Measurements from ENCODE around the gene ADH7.
"Not testable (repeated sequence)": the region's sequence is repeated elsewhere in the genome, so short reads cannot be mapped to it uniquely, and the experiment has no call there.

ADH7 gene

DNA sequence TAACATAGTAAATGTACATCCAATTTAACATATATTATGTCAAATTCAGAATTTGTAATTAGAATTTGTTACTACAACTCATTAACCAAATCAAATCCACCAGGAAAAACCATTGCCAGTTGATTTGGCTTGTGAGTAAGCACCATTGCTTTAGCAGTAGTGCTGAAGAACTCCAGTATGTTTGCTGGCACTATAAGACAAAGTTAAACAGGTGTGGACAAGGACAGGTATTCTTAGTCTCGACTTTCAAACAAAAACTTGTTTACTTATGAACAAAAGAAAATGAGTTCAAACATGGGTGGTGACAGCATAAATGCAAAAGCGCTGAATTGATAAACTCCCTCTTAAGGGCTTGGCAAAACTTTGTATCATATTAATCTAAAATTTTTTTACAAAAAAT, 1.3 kb upstream of the ADH7 start:
- in situ Hi-C loops (cut with HindIII; ENCODE audit: low sequenced_read_pairs), result no loop called here
- TF ChIP-seq, protein P1, sequence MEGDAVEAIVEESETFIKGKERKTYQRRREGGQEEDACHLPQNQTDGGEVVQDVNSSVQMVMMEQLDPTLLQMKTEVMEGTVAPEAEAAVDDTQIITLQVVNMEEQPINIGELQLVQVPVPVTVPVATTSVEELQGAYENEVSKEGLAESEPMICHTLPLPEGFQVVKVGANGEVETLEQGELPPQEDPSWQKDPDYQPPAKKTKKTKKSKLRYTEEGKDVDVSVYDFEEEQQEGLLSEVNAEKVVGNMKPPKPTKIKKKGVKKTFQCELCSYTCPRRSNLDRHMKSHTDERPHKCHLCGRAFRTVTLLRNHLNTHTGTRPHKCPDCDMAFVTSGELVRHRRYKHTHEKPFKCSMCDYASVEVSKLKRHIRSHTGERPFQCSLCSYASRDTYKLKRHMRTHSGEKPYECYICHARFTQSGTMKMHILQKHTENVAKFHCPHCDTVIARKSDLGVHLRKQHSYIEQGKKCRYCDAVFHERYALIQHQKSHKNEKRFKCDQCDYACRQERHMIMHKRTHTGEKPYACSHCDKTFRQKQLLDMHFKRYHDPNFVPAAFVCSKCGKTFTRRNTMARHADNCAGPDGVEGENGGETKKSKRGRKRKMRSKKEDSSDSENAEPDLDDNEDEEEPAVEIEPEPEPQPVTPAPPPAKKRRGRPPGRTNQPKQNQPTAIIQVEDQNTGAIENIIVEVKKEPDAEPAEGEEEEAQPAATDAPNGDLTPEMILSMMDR (IDR thresholded peaks at IDR 0.05; ENCODE audit: low read depth, low read length), result no peak
- DNase-seq (ENCODE audit: low read depth, low spot score), result no peak
- H3K4me3 ChIP-seq (ENCODE audit: low read depth, low read length), result no peak overlapping the region

DNA sequence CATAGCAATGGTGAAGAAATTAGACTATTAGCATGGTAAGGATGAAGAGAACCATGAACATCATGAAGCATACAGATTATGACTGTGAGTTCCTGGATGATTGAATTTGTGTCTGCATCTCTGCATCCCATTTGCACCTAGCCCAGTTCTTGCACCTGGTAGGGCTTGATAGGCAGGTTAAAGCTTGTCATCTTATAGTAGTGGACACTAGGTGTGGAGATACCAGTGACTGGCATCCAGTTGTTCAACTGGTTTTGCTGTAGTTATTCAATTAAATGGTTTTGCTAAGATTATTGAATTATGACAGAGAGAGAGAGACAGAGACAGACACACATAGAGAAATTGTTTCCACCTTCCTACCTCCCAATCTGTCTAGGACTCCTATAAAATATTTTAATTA, 5.0 kb downstream of the ADH7 start:
- no peak overlapping the region for H3K4me3 ChIP-seq (ENCODE audit: low read depth, low read length)
- DNase-seq (ENCODE audit: low read depth, low spot score), result no peak
- TF ChIP-seq, protein P1 (IDR thresholded peaks at IDR 0.05; ENCODE audit: low read depth, low read length), result no peak
- in situ Hi-C loops (cut with HindIII; ENCODE audit: low sequenced_read_pairs), result no loop called here

DNA sequence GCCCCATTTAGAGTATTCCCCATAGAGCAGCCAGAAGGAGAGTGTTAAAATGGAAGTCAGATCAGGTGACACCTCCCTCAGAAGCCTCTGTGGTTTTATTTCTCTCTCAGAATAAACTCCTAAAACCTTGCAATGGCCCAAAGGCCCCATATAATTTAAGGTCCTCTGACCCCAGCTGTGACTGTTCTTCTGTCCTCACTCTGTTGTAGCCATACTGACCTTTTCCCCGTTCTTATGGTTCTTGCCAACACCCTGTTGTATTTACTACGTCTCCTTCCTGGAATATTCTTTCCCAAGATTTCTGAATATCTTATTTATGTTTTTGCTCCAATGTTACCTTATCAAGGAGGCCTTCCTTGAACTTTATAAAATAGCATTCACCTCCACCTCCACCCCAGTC, 18.0 kb downstream of the ADH7 start:
- in situ Hi-C loops (cut with HindIII; ENCODE audit: low sequenced_read_pairs), result no loop called here
- H3K4me3 ChIP-seq (ENCODE audit: low read depth, low read length), result no peak overlapping the region
- TF ChIP-seq, protein P1 (IDR thresholded peaks at IDR 0.05; ENCODE audit: low read depth, low read length), result no peak
- DNase-seq (ENCODE audit: low read depth, low spot score), result no peak

DNA sequence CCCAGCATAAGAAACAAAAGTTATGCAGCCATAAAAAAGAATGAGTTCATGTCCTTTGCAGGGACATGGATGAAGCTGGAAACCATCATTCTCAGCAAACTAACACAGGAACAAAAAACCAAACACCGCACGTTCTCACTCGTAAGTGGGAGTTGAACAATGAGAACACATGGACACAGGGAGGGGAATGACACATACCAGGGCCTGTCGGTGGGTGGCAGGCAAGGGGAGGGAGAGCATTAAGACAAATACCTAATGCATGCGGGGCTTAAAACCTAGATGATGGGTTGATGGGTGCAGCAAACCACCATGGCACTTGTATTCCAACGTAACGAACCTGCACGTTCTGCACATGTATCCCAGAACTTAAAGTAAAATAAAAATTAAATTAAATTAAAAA, 19.4 kb downstream of the ADH7 start:
- TF ChIP-seq, protein P1 (IDR thresholded peaks at IDR 0.05; ENCODE audit: low read depth, low read length), result peak; percentile 18
- H3K4me3 ChIP-seq (ENCODE audit: low read depth, low read length); in situ Hi-C loops (cut with HindIII; ENCODE audit: low sequenced_read_pairs); DNase-seq (ENCODE audit: low read depth, low spot score): not testable (repeated sequence)

DNA sequence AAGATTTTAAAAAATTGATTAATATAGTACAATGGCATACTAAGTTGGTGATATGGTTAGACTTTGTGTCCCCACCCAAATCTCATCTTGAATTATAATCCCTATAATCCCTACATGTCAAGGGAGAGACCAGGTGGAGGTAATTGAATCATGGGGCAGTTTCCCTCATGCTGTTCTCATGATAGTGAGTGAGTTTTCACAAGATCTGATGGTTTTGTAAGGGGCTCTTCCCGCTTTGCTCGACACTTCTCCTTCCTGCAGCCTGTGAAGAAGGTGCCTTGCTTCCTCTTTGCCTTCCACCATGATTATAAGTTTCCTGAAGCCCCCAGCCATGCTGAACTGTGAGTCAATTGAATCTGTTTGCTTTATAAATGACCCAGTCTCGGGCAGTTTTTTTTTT, 20.2 kb downstream of the ADH7 start:
- DNase-seq (ENCODE audit: low read depth, low spot score); in situ Hi-C loops (cut with HindIII; ENCODE audit: low sequenced_read_pairs); H3K4me3 ChIP-seq (ENCODE audit: low read depth, low read length): not testable (repeated sequence)

DNA sequence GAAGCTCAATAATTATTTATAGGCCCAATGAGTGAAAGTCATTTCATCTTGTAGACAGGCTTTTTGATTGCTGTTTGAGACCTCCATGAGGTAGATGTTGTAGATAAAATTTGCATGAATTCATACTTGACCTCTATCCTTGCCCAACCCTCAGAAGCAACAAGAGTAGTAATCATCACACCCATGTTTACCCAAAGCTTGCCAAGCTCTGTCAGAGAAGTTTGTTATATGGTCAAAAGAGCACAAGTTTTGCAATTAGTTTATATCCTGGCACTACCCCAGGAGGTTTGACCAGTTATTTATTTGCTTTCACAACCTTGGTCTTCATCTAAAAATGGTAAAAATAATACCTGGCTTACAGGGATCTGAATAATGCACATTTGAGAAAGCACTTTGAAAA, 20.7 kb downstream of the ADH7 start:
- in situ Hi-C loops (cut with HindIII; ENCODE audit: low sequenced_read_pairs), result no loop called here
- TF ChIP-seq, protein P1 (IDR thresholded peaks at IDR 0.05; ENCODE audit: low read depth, low read length), result no peak

DNA sequence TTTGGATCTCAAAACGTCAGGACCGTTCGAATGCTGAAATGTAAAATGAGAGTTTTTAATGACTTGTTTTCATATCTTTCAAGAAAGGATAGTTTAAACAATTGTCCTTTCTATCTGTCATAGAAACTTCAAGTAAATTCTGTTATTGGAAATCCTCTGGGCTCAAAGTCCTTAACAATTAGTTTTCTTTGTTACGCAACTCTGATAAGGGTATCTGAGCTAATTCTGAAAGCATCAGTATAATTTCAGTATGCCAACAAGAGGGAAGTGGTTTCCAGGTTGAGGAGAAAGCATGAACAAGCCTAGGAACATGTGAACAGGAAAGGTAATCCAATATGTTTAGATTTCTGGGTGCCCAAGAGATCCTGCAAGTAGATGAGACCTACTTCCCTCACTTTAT, 22.0 kb downstream of the ADH7 start:
- no peak overlapping the region for H3K4me3 ChIP-seq (ENCODE audit: low read depth, low read length)
- TF ChIP-seq, protein P1 (IDR thresholded peaks at IDR 0.05; ENCODE audit: low read depth, low read length), result no peak
- in situ Hi-C loops (cut with HindIII; ENCODE audit: low sequenced_read_pairs), result no loop called here
- no peak for DNase-seq (ENCODE audit: low read depth, low spot score)

More for the DNA sequence above, 20.7 kb downstream of the ADH7 start:
- no peak overlapping the region for H3K4me3 ChIP-seq (ENCODE audit: low read depth, low read length)
- DNase-seq (ENCODE audit: low read depth, low spot score), result no peak
